GM18909 (cell line): ENCODE measurements around the gene PDIA2.
"Not testable (repeated sequence)": the region's sequence is repeated elsewhere in the genome, so short reads cannot be mapped to it uniquely, and the experiment has no call there.

ENCODE experiments used
- ATAC-seq: cut with Tn5 transposase; IDR thresholded peaks from one replicate; pipeline ENCODE4 v1.9.1; 2021; ENCODE audit warnings: mild to moderate bottlenecking; ENCODE audit not compliant: unreplicated experiment, poor library complexity

PDIA2 gene

GRCh38 chr16:321532-321931 is 38.6 kb downstream of the PDIA2 start:
- no peak for ATAC-seq

GRCh38 chr16:322476-323143 is 39.6 kb downstream of the PDIA2 start:
- ATAC-seq: no peak

- no peak for ATAC-seq
These were observed 41.2 kb downstream of the PDIA2 start for GRCh38 chr16:324201-324450.

- ATAC-seq: no peak
These were observed 41.7 kb downstream of the PDIA2 start for GRCh38 chr16:324451-325334.

GRCh38 chr16:325375-326145 is 42.6 kb downstream of the PDIA2 start:
- no peak for ATAC-seq

GRCh38 chr16:330741-331140 is 47.8 kb downstream of the PDIA2 start:
- ATAC-seq: no peak

GRCh38 chr16:331181-331814 is 48.3 kb downstream of the PDIA2 start:
- ATAC-seq: not testable (repeated sequence)

- no peak for ATAC-seq
These were observed 50.6 kb downstream of the PDIA2 start for GRCh38 chr16:333406-334094.

- not testable (repeated sequence) for ATAC-seq
These were observed 51.3 kb downstream of the PDIA2 start for GRCh38 chr16:334164-334832.

- not testable (repeated sequence) for ATAC-seq
These were observed 52.1 kb downstream of the PDIA2 start for GRCh38 chr16:334861-335632.

GRCh38 chr16:336269-336668 is 53.3 kb downstream of the PDIA2 start:
- no peak for ATAC-seq
